ENCODE measurements around the gene PHACTR1.

DNA sequence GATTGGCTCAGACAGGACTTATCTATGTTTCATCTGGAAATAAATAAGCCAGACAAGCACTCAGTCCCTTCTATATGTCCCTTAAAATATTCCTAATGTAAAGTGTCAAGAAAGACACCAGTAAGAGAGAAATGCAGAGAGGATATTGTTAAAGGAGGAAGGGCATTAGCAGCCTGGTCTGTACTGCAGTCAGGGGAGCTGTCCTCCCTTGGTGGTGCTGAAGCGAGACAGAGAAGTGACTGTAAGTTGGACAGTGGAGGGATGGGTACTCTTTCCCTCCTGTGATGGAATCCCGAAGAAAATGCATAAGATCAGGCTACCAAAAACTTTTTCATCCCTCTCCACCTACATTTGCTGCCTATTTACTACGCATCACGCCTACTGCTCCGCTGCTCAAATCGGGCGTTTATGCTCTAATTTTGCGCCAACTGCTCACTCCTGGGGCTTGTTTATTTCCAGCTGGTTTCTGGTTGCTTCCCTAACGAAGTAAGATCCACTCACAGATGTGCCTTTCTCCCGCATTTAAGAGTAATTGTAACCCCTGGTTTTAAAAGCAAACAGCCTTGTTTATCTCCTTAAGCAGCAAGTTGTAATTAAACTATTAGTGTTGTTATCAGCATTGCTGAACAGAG lies 35.2 kb downstream of the PHACTR1 start:
- TF ChIP-seq ZFP36 (IDR thresholded peaks at IDR 0.05; ENCODE audit: borderline replicate concordance, partially characterized antibody), result no peak
- TF ChIP-seq POLR2A (IDR thresholded peaks at IDR 0.05; ENCODE audit: low read length), result no peak
- no peak for TF ChIP-seq RFX5 (IDR thresholded peaks at IDR 0.05)
- no peak for TF ChIP-seq PHF8 (IDR thresholded peaks at IDR 0.05; ENCODE audit: borderline replicate concordance, low read depth)
- TF ChIP-seq, protein P1, sequence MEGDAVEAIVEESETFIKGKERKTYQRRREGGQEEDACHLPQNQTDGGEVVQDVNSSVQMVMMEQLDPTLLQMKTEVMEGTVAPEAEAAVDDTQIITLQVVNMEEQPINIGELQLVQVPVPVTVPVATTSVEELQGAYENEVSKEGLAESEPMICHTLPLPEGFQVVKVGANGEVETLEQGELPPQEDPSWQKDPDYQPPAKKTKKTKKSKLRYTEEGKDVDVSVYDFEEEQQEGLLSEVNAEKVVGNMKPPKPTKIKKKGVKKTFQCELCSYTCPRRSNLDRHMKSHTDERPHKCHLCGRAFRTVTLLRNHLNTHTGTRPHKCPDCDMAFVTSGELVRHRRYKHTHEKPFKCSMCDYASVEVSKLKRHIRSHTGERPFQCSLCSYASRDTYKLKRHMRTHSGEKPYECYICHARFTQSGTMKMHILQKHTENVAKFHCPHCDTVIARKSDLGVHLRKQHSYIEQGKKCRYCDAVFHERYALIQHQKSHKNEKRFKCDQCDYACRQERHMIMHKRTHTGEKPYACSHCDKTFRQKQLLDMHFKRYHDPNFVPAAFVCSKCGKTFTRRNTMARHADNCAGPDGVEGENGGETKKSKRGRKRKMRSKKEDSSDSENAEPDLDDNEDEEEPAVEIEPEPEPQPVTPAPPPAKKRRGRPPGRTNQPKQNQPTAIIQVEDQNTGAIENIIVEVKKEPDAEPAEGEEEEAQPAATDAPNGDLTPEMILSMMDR (IDR thresholded peaks at IDR 0.05), result no peak
- TF ChIP-seq, protein P2, sequence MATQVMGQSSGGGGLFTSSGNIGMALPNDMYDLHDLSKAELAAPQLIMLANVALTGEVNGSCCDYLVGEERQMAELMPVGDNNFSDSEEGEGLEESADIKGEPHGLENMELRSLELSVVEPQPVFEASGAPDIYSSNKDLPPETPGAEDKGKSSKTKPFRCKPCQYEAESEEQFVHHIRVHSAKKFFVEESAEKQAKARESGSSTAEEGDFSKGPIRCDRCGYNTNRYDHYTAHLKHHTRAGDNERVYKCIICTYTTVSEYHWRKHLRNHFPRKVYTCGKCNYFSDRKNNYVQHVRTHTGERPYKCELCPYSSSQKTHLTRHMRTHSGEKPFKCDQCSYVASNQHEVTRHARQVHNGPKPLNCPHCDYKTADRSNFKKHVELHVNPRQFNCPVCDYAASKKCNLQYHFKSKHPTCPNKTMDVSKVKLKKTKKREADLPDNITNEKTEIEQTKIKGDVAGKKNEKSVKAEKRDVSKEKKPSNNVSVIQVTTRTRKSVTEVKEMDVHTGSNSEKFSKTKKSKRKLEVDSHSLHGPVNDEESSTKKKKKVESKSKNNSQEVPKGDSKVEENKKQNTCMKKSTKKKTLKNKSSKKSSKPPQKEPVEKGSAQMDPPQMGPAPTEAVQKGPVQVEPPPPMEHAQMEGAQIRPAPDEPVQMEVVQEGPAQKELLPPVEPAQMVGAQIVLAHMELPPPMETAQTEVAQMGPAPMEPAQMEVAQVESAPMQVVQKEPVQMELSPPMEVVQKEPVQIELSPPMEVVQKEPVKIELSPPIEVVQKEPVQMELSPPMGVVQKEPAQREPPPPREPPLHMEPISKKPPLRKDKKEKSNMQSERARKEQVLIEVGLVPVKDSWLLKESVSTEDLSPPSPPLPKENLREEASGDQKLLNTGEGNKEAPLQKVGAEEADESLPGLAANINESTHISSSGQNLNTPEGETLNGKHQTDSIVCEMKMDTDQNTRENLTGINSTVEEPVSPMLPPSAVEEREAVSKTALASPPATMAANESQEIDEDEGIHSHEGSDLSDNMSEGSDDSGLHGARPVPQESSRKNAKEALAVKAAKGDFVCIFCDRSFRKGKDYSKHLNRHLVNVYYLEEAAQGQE (IDR thresholded peaks at IDR 0.05), result peak; percentile 93
- TF ChIP-seq EP300 (IDR thresholded peaks at IDR 0.05), result no peak
- TF ChIP-seq MAZ (IDR thresholded peaks at IDR 0.05; ENCODE audit: borderline replicate concordance, low read depth, low read length), result no peak
- no peak for TF ChIP-seq CEBPB (IDR thresholded peaks at IDR 0.05)
- TF ChIP-seq CHD4 (IDR thresholded peaks at IDR 0.05; ENCODE audit: borderline replicate concordance), result no peak

All from A549 (cell line).